Body of pancreas (tissue), 4 donors: Measurements from ENCODE around the gene TRAF3.

Source experiments
- CTCF ChIP-seq, 7 experiments: fragments of 450-650 bp in 4 of 7; fragments of 200-600 bp in 3 of 7; sonication (generic) in 3 of 7; IDR thresholded peaks; one replicate each; pipeline ENCODE4 v1.5.1; 2016 to 2019; ENCODE audit warnings: antibody characterized with exemption in 7 of 7
- POLR2A ChIP-seq, 3 donors: fragments of 450-650 bp; IDR thresholded peaks; one replicate each; pipeline ENCODE4 v1.6.1; 2016; ENCODE audit warnings: antibody characterized with exemption in 3 of 3, mild to moderate bottlenecking in 2 of 3

GRCh38 chr14:102819747-102820330 is 42.6 kb downstream of the TRAF3 start:
- TF ChIP-seq CTCF (IDR thresholded peaks at IDR 0.05) (no peak), POLR2A (IDR thresholded peaks at IDR 0.05) (no peak)
